ENCODE results near the gene SMAD9.

Gene SMAD9

DNA sequence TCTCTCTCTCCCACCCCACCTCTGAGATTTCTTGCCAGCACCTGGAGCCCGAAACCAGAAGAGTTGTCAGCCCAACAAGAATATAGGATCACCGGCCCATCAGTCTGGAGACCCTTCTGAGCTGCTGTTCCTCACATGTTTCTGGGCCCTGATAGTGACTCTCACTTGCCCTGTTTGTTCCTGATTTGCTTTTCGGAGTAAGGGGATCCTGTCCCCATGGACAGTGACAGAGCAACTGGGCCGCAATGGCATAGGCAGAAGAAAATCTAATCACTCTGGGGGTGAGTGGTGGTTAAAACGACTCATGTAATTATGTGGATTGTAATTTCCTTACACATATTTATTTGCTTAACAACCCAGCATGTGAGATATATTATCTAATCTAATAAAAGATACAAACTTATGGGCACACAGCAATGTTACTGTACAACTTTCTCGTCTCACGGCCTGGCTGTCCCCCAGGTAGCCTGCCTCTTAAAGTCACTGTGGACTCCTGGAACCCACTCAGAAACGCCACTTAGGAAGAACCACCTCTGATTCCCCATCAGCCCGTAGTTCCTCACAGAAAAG, 663 bp upstream of the SMAD9 start:
- no peaks in the 10 kb centered on the region for H3K36me3 Mint-ChIP-seq (ENCODE audit: low read depth)
- H3K9me3 Mint-ChIP-seq = no peaks in the 10 kb centered on the region
- TF ChIP-seq, protein P1, sequence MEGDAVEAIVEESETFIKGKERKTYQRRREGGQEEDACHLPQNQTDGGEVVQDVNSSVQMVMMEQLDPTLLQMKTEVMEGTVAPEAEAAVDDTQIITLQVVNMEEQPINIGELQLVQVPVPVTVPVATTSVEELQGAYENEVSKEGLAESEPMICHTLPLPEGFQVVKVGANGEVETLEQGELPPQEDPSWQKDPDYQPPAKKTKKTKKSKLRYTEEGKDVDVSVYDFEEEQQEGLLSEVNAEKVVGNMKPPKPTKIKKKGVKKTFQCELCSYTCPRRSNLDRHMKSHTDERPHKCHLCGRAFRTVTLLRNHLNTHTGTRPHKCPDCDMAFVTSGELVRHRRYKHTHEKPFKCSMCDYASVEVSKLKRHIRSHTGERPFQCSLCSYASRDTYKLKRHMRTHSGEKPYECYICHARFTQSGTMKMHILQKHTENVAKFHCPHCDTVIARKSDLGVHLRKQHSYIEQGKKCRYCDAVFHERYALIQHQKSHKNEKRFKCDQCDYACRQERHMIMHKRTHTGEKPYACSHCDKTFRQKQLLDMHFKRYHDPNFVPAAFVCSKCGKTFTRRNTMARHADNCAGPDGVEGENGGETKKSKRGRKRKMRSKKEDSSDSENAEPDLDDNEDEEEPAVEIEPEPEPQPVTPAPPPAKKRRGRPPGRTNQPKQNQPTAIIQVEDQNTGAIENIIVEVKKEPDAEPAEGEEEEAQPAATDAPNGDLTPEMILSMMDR (IDR thresholded peaks at IDR 0.05) = no peak
- DNase-seq = no peak
- H3K4me1 Mint-ChIP-seq = peaks cover 45% of the 10 kb centered on the region
- H3K4me3 Mint-ChIP-seq = peak overlapping the region; percentile 81
- peaks cover 11% of the 10 kb centered on the region for H3K27me3 Mint-ChIP-seq (ENCODE audit: low read depth, poor library complexity)
- peak overlapping the region; percentile 47 for H3K27ac Mint-ChIP-seq

GRCh38 chr13:36919171-36919832, 736 bp downstream of the SMAD9 start:
- peaks cover 48% of the 10 kb centered on the region for H3K4me1 Mint-ChIP-seq
- TF ChIP-seq, protein P1 (IDR thresholded peaks at IDR 0.05) = no peak
- peaks cover 7% of the 10 kb centered on the region for H3K27me3 Mint-ChIP-seq (ENCODE audit: low read depth, poor library complexity)
- H3K36me3 Mint-ChIP-seq (ENCODE audit: low read depth) = peaks cover 4% of the 10 kb centered on the region
- DNase-seq = peak; percentile 74
- H3K9me3 Mint-ChIP-seq = no peaks in the 10 kb centered on the region
- peak overlapping the region; percentile 93 for H3K4me3 Mint-ChIP-seq
- peak overlapping the region; percentile 91 for H3K27ac Mint-ChIP-seq

- Mint-ChIP-seq H3K4me1 (peaks cover 52% of the 10 kb centered on the region), H3K27me3 (ENCODE audit: low read depth, poor library complexity) (peaks cover 6% of the 10 kb centered on the region), H3K36me3 (ENCODE audit: low read depth) (peaks cover 4% of the 10 kb centered on the region), H3K27ac (peak overlapping the region; percentile 91), H3K9me3 (no peaks in the 10 kb centered on the region), H3K4me3 (peak overlapping the region; percentile 93)
- DNase-seq = no peak
- TF ChIP-seq, protein P1 (IDR thresholded peaks at IDR 0.05) = no peak
Measured at GRCh38 chr13:36918246-36919131, 1.5 kb downstream of the SMAD9 start.

DNA sequence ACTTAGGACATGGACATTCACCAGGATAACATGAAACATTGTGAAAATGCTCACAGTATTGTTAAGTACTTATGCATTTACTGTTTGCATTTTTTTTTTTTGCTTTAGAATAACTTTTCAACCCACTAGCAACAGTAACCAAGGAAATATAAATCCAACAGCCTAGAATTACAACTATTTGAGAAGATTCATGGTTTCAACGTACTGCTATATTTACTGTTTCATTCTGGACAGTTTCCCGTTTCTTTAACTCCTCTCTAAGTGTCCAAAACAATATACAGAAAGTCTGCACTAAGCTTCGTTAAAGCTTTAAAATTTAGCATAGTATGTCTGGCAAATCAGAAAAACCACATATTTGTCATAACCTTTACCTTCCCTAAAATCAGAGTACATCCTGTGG, 2.7 kb downstream of the SMAD9 start:
- Mint-ChIP-seq H3K4me1 (peaks cover 52% of the 10 kb centered on the region), H3K36me3 (ENCODE audit: low read depth) (peaks cover 4% of the 10 kb centered on the region), H3K9me3 (no peaks in the 10 kb centered on the region), H3K4me3 (peak overlapping the region; percentile 93), H3K27me3 (ENCODE audit: low read depth, poor library complexity) (peaks cover 6% of the 10 kb centered on the region), H3K27ac (no peak overlapping the region)
- TF ChIP-seq, protein P1 (IDR thresholded peaks at IDR 0.05) = no peak
- DNase-seq = no peak

DNA sequence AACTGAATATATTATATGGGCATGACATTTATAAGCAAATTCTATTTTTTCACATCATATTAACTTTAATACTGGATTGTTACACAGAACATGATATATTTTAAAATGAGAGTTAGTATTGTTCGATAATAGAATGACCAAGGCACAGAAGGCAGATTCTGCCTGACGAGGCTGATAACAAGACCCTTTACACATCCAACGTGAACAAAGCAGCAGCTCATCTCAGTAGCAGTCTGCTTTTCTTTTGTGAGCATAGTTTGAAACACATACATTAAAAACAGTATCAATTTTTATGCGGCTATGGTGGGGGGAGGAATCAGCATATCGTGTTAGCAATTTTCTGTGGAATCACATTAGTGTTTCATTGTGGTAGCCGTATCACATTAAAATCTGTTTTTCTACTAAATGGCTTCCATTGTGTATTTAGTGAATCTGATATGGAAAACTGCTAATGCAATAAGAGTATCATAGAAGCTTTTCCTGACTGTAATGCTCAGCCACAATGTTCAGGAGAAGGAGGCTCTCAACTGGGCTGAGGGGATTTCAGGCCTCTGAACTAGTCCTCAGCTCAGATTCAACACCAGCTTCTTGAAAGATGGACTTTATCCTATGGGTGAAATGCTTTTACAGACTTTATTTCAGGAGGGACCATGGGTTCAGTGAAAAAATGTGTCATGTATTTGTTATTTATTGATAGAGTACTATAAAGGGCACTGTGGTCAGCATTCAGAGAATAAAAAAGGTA, 4.0 kb downstream of the SMAD9 start:
- H3K27ac Mint-ChIP-seq = no peak overlapping the region
- peak overlapping the region; percentile 93 for H3K4me3 Mint-ChIP-seq
- no peak for DNase-seq
- H3K9me3 Mint-ChIP-seq = no peaks in the 10 kb centered on the region
- TF ChIP-seq, protein P1 (IDR thresholded peaks at IDR 0.05) = no peak
- peaks cover 4% of the 10 kb centered on the region for H3K36me3 Mint-ChIP-seq (ENCODE audit: low read depth)
- H3K27me3 Mint-ChIP-seq (ENCODE audit: low read depth, poor library complexity) = peaks cover 6% of the 10 kb centered on the region
- H3K4me1 Mint-ChIP-seq = peaks cover 51% of the 10 kb centered on the region

Data from nephron progenitor cell (in vitro differentiated cells).